A673 (cell line): ENCODE measurements around the gene CASZ1.

Experiments used
- CTCF ChIP-seq: fragments of 300-800, 200-600 bp; sonication (generic); conservative IDR thresholded peaks from 2 replicates; pipeline ENCODE4 v1.5.1; 2017; ENCODE audit warnings: low read depth, mild to moderate bottlenecking, antibody characterized with exemption, low read length, moderate library complexity, mixed read lengths
- EZH2 ChIP-seq: fragments of 200-600 bp; sonication (generic); IDR thresholded peaks from 2 replicates; pipeline ENCODE4 v1.6.1; 2017; ENCODE audit warnings: borderline replicate concordance, low read depth, mild to moderate bottlenecking, mixed read lengths, antibody characterized with exemption, low read length; ENCODE audit not compliant: poor library complexity, severe bottlenecking

GRCh38 chr1:10657088-10657847, 139.2 kb downstream of the CASZ1 start:
- no peak for TF ChIP-seq CTCF
- TF ChIP-seq EZH2, result no peak
